ENCODE measurements around the gene SPSB3. TPM values are rescaled to one million over a fixed set of nuclear protein-coding genes. Genes with fewer than 3 reads are reported as not detected.

The SPSB3 gene
- polyA plus RNA-seq, 2 donors: 69.1 to 126 TPM

DNA sequence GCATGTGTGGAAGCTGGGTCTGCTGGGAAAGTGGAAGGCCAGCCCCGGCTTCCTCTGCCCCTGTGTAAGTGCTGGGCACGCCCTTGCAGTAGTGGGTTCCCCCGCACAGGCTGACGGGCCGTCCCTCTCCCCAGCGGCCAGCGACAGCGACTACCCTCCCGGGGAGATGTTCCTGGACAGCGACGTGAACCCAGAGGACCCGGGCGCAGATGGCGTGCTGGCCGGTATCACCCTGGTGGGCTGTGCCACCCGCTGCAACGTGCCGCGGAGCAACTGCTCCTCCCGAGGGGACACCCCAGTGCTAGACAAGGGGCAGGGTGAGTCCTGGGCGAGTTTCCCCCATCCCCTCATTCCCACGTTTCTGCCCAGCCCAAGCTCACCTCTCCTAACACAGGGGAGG lies 16.5 kb downstream of the SPSB3 start:
- Histone ChIP-seq H3K4me1 (ENCODE audit: control insufficient read depth in 2 of 2, insufficient read depth in 2 of 2, low read length in 1 of 2) (peaks cover 0 to 14% of the 10 kb centered on the region in 2 donors), H3K27me3 (ENCODE audit: control insufficient read depth in 1 of 2, insufficient read depth in 2 of 2, low read length in 2 of 2) (no peaks in the 10 kb centered on the region), H3K27ac (ENCODE audit: low read depth in 2 of 2, low read length in 1 of 2) (no peak overlapping the region), H3K4me3 (ENCODE audit: low read depth in 1 of 2, low read length in 2 of 2) (no peak overlapping the region), H3K36me3 (ENCODE audit: control insufficient read depth in 2 of 2, insufficient read depth in 2 of 2, low read length in 1 of 2) (peaks cover 7 to 66% of the 10 kb centered on the region in 2 donors), H3K9me3 (ENCODE audit: control insufficient read depth in 2 of 2, insufficient read depth in 1 of 2, low read depth in 1 of 2, low read length in 1 of 2) (peaks cover 0 to 1% of the 10 kb centered on the region in 2 donors)
- 88 to 89% methylated on average over 16 to 22 of the region's 22 CpGs for WGBS, 2 donors

DNA sequence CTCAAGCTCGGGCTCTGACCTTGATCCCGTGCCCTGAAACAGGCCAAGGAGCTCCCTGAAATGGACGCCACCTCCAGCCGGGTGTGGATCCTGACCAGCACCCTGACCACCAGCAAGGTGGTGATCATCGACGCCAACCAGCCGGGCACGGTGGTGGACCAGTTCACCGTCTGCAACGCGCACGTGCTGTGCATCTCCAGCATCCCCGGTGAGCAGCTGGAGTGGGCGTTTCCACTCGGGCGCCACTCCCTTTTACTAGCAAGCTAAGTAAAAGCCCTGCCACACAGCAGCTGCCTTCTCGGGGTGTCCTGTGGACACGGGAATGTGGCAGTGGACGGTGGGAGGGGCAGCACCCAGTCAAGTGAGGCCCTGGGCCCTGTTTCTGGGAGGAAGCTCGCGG lies 17.4 kb downstream of the SPSB3 start:
- Histone ChIP-seq H3K36me3 (ENCODE audit: control insufficient read depth in 2 of 2, insufficient read depth in 2 of 2, low read length in 1 of 2) (peaks cover 7 to 72% of the 10 kb centered on the region in 2 donors), H3K4me1 (ENCODE audit: control insufficient read depth in 2 of 2, insufficient read depth in 2 of 2, low read length in 1 of 2) (peaks cover 0 to 10% of the 10 kb centered on the region in 2 donors), H3K9me3 (ENCODE audit: control insufficient read depth in 2 of 2, insufficient read depth in 1 of 2, low read depth in 1 of 2, low read length in 1 of 2) (peaks cover 0 to 1% of the 10 kb centered on the region in 2 donors), H3K27ac (ENCODE audit: low read depth in 2 of 2, low read length in 1 of 2) (no peak overlapping the region), H3K4me3 (ENCODE audit: low read depth in 1 of 2, low read length in 2 of 2) (no peak overlapping the region), H3K27me3 (ENCODE audit: control insufficient read depth in 1 of 2, insufficient read depth in 2 of 2, low read length in 2 of 2) (no peaks in the 10 kb centered on the region)
- 87 to 92% methylated on average over 21 of the region's 21 CpGs for WGBS, 2 donors

DNA sequence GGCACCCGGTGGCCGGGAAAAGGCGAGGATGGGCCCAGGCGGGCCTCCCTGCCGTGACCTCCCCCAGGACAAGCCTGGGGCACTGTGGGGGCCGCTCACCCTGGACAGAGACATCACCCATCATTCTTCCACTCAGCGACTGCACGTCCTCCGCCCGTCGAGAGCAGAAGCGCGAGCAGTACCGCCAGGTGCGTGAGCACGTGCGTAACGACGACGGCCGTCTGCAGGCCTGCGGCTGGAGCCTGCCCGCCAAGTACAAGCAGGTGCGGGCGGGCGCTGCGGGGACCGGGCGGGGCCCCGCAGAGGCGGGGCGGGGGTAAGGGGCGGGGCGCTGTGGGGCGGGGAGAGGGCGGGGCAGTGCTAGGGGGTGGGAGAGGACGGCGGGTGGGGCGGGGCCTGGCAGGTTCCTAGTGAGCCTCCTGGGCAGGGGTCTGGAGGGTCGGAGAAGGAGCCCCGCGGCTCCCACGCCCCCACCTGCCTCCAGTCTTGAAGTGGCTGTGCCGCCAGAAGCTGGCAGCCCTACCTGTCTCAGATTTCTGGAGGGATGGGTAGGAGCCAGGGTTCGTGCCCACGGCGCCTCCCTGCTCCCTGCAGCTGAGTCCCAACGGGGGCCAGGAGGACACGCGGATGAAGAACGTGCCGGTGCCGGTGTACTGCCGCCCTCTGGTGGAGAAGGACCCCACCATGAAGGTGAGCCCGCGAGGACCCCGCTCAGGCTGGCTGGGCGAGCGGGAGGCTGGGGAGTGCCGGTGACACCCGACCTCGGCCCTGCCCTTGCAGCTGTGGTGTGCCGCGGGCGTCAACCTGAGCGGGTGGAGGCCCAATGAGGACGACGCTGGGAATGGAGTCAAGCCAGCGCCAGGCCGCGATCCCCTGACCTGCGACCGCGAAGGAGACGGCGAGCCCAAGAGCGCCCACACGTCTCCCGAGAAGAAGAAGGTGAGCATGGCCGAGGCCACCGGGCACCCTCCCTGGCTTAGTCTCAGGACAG lies 18.6 kb downstream of the SPSB3 start:
- 60 to 73% methylated on average over 73 to 81 of the region's 81 CpGs for WGBS, 2 donors
- H3K4me1 ChIP-seq (ENCODE audit: control insufficient read depth in 2 of 2, insufficient read depth in 2 of 2, low read length in 1 of 2): peaks cover 0 to 10% of the 10 kb centered on the region in 2 donors
- no peak overlapping the region for H3K4me3 ChIP-seq (ENCODE audit: low read depth in 1 of 2, low read length in 2 of 2)
- peaks cover 0 to 1% of the 10 kb centered on the region in 2 donors for H3K9me3 ChIP-seq (ENCODE audit: control insufficient read depth in 2 of 2, insufficient read depth in 1 of 2, low read depth in 1 of 2, low read length in 1 of 2)
- H3K27ac ChIP-seq (ENCODE audit: low read depth in 2 of 2, low read length in 1 of 2): no peak overlapping the region
- H3K27me3 ChIP-seq (ENCODE audit: control insufficient read depth in 1 of 2, insufficient read depth in 2 of 2, low read length in 2 of 2): no peaks in the 10 kb centered on the region
- peaks cover 5 to 72% of the 10 kb centered on the region in 2 donors for H3K36me3 ChIP-seq (ENCODE audit: control insufficient read depth in 2 of 2, insufficient read depth in 2 of 2, low read length in 1 of 2)

GRCh38 chr16:1762879-1763520 lies 19.4 kb downstream of the SPSB3 start:
- H3K27me3 ChIP-seq (ENCODE audit: control insufficient read depth in 1 of 2, insufficient read depth in 2 of 2, low read length in 2 of 2): no peaks in the 10 kb centered on the region
- H3K4me3 ChIP-seq (ENCODE audit: low read depth in 1 of 2, low read length in 2 of 2): no peak overlapping the region
- H3K36me3 ChIP-seq (ENCODE audit: control insufficient read depth in 2 of 2, insufficient read depth in 2 of 2, low read length in 1 of 2): peaks cover 0 to 67% of the 10 kb centered on the region in 2 donors
- WGBS, 2 donors: 85 to 89% methylated on average over 24 of the region's 24 CpGs
- no peak overlapping the region for H3K27ac ChIP-seq (ENCODE audit: low read depth in 2 of 2, low read length in 1 of 2)
- H3K9me3 ChIP-seq (ENCODE audit: control insufficient read depth in 2 of 2, insufficient read depth in 1 of 2, low read depth in 1 of 2, low read length in 1 of 2): peaks cover 0 to 1% of the 10 kb centered on the region in 2 donors
- peaks cover 0 to 10% of the 10 kb centered on the region in 2 donors for H3K4me1 ChIP-seq (ENCODE audit: control insufficient read depth in 2 of 2, insufficient read depth in 2 of 2, low read length in 1 of 2)

GRCh38 chr16:1762196-1762878 lies 20.0 kb downstream of the SPSB3 start:
- peaks cover 0 to 10% of the 10 kb centered on the region in 2 donors for H3K4me1 ChIP-seq (ENCODE audit: control insufficient read depth in 2 of 2, insufficient read depth in 2 of 2, low read length in 1 of 2)
- H3K27me3 ChIP-seq (ENCODE audit: control insufficient read depth in 1 of 2, insufficient read depth in 2 of 2, low read length in 2 of 2): no peaks in the 10 kb centered on the region
- no peak overlapping the region for H3K27ac ChIP-seq (ENCODE audit: low read depth in 2 of 2, low read length in 1 of 2)
- peaks cover 0 to 66% of the 10 kb centered on the region in 2 donors for H3K36me3 ChIP-seq (ENCODE audit: control insufficient read depth in 2 of 2, insufficient read depth in 2 of 2, low read length in 1 of 2)
- WGBS, 2 donors: 87 to 88% methylated on average over 30 of the region's 30 CpGs
- peaks cover 0 to 1% of the 10 kb centered on the region in 2 donors for H3K9me3 ChIP-seq (ENCODE audit: control insufficient read depth in 2 of 2, insufficient read depth in 1 of 2, low read depth in 1 of 2, low read length in 1 of 2)
- no peak overlapping the region for H3K4me3 ChIP-seq (ENCODE audit: low read depth in 1 of 2, low read length in 2 of 2)

DNA sequence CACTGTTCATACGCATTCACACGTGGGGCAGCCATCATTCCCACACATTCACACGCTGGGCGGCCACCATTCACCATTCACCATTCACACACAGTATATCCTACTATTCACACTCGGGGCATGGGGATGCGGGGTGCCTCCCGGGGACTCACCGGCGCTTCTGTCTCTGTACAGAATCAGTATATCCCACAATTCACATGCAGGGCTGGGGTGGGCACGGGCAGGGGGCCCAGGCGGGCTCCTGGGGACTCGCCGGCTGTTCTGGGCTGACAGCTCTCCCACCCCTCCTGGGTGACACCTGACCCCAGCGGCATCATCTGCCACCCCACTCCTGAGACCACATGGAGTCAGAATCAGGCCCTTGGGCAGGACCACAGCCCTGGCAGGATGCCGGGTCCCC lies 20.6 kb downstream of the SPSB3 start:
- Histone ChIP-seq H3K27ac (ENCODE audit: low read depth in 2 of 2, low read length in 1 of 2) (no peak overlapping the region), H3K36me3 (ENCODE audit: control insufficient read depth in 2 of 2, insufficient read depth in 2 of 2, low read length in 1 of 2) (peaks cover 0 to 63% of the 10 kb centered on the region in 2 donors), H3K9me3 (ENCODE audit: control insufficient read depth in 2 of 2, insufficient read depth in 1 of 2, low read depth in 1 of 2, low read length in 1 of 2) (peaks cover 0 to 1% of the 10 kb centered on the region in 2 donors), H3K4me3 (ENCODE audit: low read depth in 1 of 2, low read length in 2 of 2) (no peak overlapping the region), H3K27me3 (ENCODE audit: control insufficient read depth in 1 of 2, insufficient read depth in 2 of 2, low read length in 2 of 2) (no peaks in the 10 kb centered on the region), H3K4me1 (ENCODE audit: control insufficient read depth in 2 of 2, insufficient read depth in 2 of 2, low read length in 1 of 2) (peaks cover 0 to 6% of the 10 kb centered on the region in 2 donors)
- 90 to 91% methylated on average over 15 of the region's 15 CpGs for WGBS, 2 donors

DNA sequence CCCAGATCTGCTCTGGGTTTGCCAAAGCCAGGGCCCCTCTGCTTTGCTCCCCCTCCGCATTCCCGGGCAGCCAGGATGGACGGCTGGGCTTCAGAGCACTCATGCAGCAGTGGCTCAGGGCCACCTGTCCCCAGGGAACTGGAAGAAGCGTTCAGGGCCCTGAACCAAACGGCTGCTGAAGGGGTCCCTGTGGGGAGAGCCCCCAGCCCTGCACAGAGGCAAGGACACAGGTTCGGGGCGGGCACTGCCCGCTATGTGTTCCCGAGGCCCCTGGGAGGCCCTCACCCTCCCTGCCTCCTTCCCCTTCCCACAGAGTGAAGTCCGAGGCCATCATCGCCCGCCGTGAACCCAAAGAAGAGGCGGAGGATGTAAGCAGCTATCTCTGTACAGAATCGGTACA lies 21.5 kb downstream of the SPSB3 start:
- peaks cover 0 to 1% of the 10 kb centered on the region in 2 donors for H3K9me3 ChIP-seq (ENCODE audit: control insufficient read depth in 2 of 2, insufficient read depth in 1 of 2, low read depth in 1 of 2, low read length in 1 of 2)
- H3K36me3 ChIP-seq (ENCODE audit: control insufficient read depth in 2 of 2, insufficient read depth in 2 of 2, low read length in 1 of 2): peaks cover 0 to 60% of the 10 kb centered on the region in 2 donors
- no peaks in the 10 kb centered on the region for H3K27me3 ChIP-seq (ENCODE audit: control insufficient read depth in 1 of 2, insufficient read depth in 2 of 2, low read length in 2 of 2)
- no peak overlapping the region for H3K27ac ChIP-seq (ENCODE audit: low read depth in 2 of 2, low read length in 1 of 2)
- H3K4me3 ChIP-seq (ENCODE audit: low read depth in 1 of 2, low read length in 2 of 2): no peak overlapping the region
- peaks cover 0 to 6% of the 10 kb centered on the region in 2 donors for H3K4me1 ChIP-seq (ENCODE audit: control insufficient read depth in 2 of 2, insufficient read depth in 2 of 2, low read length in 1 of 2)
- WGBS, 2 donors: 92 to 93% methylated on average over 15 of the region's 15 CpGs

- Histone ChIP-seq H3K36me3 (ENCODE audit: control insufficient read depth in 2 of 2, insufficient read depth in 2 of 2, low read length in 1 of 2) (peaks cover 0 to 47% of the 10 kb centered on the region in 2 donors), H3K4me3 (ENCODE audit: low read depth in 1 of 2, low read length in 2 of 2) (no peak overlapping the region), H3K27ac (ENCODE audit: low read depth in 2 of 2, low read length in 1 of 2) (no peak overlapping the region), H3K9me3 (ENCODE audit: control insufficient read depth in 2 of 2, insufficient read depth in 1 of 2, low read depth in 1 of 2, low read length in 1 of 2) (peaks cover 0 to 1% of the 10 kb centered on the region in 2 donors), H3K27me3 (ENCODE audit: control insufficient read depth in 1 of 2, insufficient read depth in 2 of 2, low read length in 2 of 2) (no peaks in the 10 kb centered on the region), H3K4me1 (ENCODE audit: control insufficient read depth in 2 of 2, insufficient read depth in 2 of 2, low read length in 1 of 2) (peaks cover 0 to 6% of the 10 kb centered on the region in 2 donors)
- WGBS, 2 donors: 93 to 95% methylated on average over 21 of the region's 21 CpGs
These were observed 22.9 kb downstream of the SPSB3 start for GRCh38 chr16:1759511-1759910.

- H3K4me3 ChIP-seq (ENCODE audit: low read depth in 1 of 2, low read length in 2 of 2): no peak overlapping the region
- 93% methylated on average over 18 of the region's 18 CpGs for WGBS, 2 donors
- no peak overlapping the region for H3K27ac ChIP-seq (ENCODE audit: low read depth in 2 of 2, low read length in 1 of 2)
- no peaks in the 10 kb centered on the region for H3K27me3 ChIP-seq (ENCODE audit: control insufficient read depth in 1 of 2, insufficient read depth in 2 of 2, low read length in 2 of 2)
- peaks cover 0 to 42% of the 10 kb centered on the region in 2 donors for H3K36me3 ChIP-seq (ENCODE audit: control insufficient read depth in 2 of 2, insufficient read depth in 2 of 2, low read length in 1 of 2)
- peaks cover 0 to 1% of the 10 kb centered on the region in 2 donors for H3K4me1 ChIP-seq (ENCODE audit: control insufficient read depth in 2 of 2, insufficient read depth in 2 of 2, low read length in 1 of 2)
- peaks cover 0 to 1% of the 10 kb centered on the region in 2 donors for H3K9me3 ChIP-seq (ENCODE audit: control insufficient read depth in 2 of 2, insufficient read depth in 1 of 2, low read depth in 1 of 2, low read length in 1 of 2)
These were observed 23.4 kb downstream of the SPSB3 start for GRCh38 chr16:1758923-1759322.

All from esophagus (tissue), 2 donors.